SK-N-MC (cell line): ENCODE data around the gene ZNF385A.

Experiments
- EZH2 ChIP-seq: fragments of 200-600 bp; sonication (generic); IDR thresholded peaks from one replicate; pipeline ENCODE4 v1.6.1; 2017; ENCODE audit warnings: antibody characterized with exemption
- POLR2AphosphoS5 ChIP-seq: IDR thresholded peaks from 2 replicates; pipeline ENCODE4 v1.6.1; 2012; ENCODE audit warnings: mild to moderate bottlenecking, low read depth, low read length, borderline replicate concordance

DNA sequence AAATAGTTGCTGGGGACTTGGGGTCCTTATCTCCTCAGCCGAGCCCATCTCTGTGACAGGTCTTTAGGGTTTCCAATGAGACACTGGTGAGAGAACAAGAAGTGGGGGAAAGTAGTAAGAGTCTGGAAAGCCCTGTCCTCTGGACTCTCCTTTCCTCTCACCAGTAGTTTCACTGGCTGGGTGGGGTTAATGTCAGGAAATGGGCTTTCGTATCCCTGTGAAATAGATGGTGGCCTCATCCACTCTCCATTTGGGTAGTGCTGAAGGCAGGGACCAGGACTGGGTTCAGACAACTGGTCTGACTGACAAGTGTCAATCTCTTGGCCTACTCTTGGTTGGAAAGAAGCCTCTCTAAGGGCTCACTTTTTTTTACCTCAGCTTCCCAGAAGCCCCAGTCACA is 7.5 kb downstream of the ZNF385A start:
- TF ChIP-seq POLR2AphosphoS5, result no peak
- no peak for TF ChIP-seq EZH2
